Smooth muscle cell (in vitro differentiated cells): Measurements from ENCODE around the gene DNAJB13. TPM values are rescaled to one million over a fixed set of nuclear protein-coding genes. Genes with fewer than 3 reads are reported as not detected.

Experiments
- DNase-seq: peaks from one replicate; lab custom pipeline; 2025; ENCODE audit not compliant: unreplicated experiment; lab: John Stamatoyannopoulos, UW
- H2AFZ ChIP-seq: fragments of 200-600 bp; sonication (generic); 2 replicates; pipeline ENCODE4 v1.6.0; 2016; ENCODE audit warnings: antibody characterized with exemption, low read depth, mild to moderate bottlenecking
- H3F3A ChIP-seq: fragments of 200-600 bp; sonication (generic); 2 replicates; pipeline ENCODE4 v1.6.0; 2017; ENCODE audit warnings: antibody characterized with exemption, low read depth
- H3K27ac ChIP-seq: fragments of 200-600 bp; sonication (generic); 2 replicates; pipeline ENCODE4 v1.5.1; 2016; ENCODE audit warnings: low read depth, mild to moderate bottlenecking
- H3K27me3 ChIP-seq: fragments of 200-600 bp; sonication (generic); 2 replicates; pipeline ENCODE4 v1.6.1; 2016; ENCODE audit warnings: low read depth, mild to moderate bottlenecking
- H3K36me3 ChIP-seq: fragments of 200-600 bp; sonication (generic); 2 replicates; pipeline ENCODE4 v1.5.1; 2016; ENCODE audit warnings: low read depth
- H3K4me1 ChIP-seq: fragments of 200-600 bp; sonication (generic); 2 replicates; pipeline ENCODE4 v1.5.1; 2016; ENCODE audit warnings: low read depth
- H3K4me2 ChIP-seq: fragments of 200-600 bp; sonication (generic); 2 replicates; pipeline ENCODE4 v1.6.0; 2016; ENCODE audit warnings: mild to moderate bottlenecking
- H3K4me3 ChIP-seq: fragments of 200-600 bp; sonication (generic); 2 replicates; pipeline ENCODE4 v1.5.1; 2016; ENCODE audit warnings: mild to moderate bottlenecking
- H3K79me2 ChIP-seq: fragments of 200-600 bp; sonication (generic); 2 replicates; pipeline ENCODE4 v1.6.0; 2016; ENCODE audit warnings: low read depth, mild to moderate bottlenecking
- H3K9ac ChIP-seq: fragments of 200-600 bp; sonication (generic); 2 replicates; pipeline ENCODE4 v1.6.0; 2016; ENCODE audit warnings: low read depth
- H3K9me3 ChIP-seq: fragments of 200-600 bp; sonication (generic); replicated peaks from 2 replicates; pipeline ENCODE4 v1.5.1; 2016; ENCODE audit warnings: low read depth
- H4K20me1 ChIP-seq: fragments of 200-600 bp; sonication (generic); 2 replicates; pipeline ENCODE4 v1.6.0; 2016; ENCODE audit warnings: low read depth
- CTCF ChIP-seq: fragments of 200-600 bp; sonication (generic); IDR thresholded peaks from 2 replicates; pipeline ENCODE4 v1.5.1; 2017; ENCODE audit warnings: borderline replicate concordance, mild to moderate bottlenecking, antibody characterized with exemption; ENCODE audit not compliant: insufficient read depth, poor library complexity, severe bottlenecking
- WGBS: methylation state at CpG from one replicate; pipeline ENCODE4 v1.1.7; 2016; ENCODE audit warnings: low lambda C conversion rate; 5-methylcytosine and 5-hydroxymethylcytosine counted together
- polyA plus RNA-seq: library from polyadenylated mRNA; unstranded; fragments of >200 nt; fragmentation: Nextera tagmentation; extraction: Ambion mirVana; gene quantifications from 2 replicates; pipeline ENCODE4 v1.2.1, GENCODE V29; 2016
- total RNA-seq: library from RNA; depleted of rRNA; stranded (reverse); fragments of >200 nt; gene quantifications from 2 replicates; pipeline ENCODE4 v1.2.3, GENCODE V29; 2014

Gene DNAJB13
- total and polyA plus RNA-seq, 2 experiments from 2014 or later, result not detected

- no peaks in the 10 kb centered on the region for H3K27me3 ChIP-seq
- H3K4me3 ChIP-seq, result no peak overlapping the region
- H2AFZ ChIP-seq, result no peak overlapping the region
- H3K36me3 ChIP-seq, result no peaks in the 10 kb centered on the region
- TF ChIP-seq CTCF, result no peak
- H4K20me1 ChIP-seq, result no peaks in the 10 kb centered on the region
- no peaks in the 10 kb centered on the region for H3F3A ChIP-seq
- no peak overlapping the region for H3K9ac ChIP-seq
- H3K27ac ChIP-seq, result no peak overlapping the region
- H3K4me1 ChIP-seq, result no peaks in the 10 kb centered on the region
- DNase-seq, result no peak
- H3K79me2 ChIP-seq, result no peaks in the 10 kb centered on the region
- 96% methylated on average over 7 of the region's 7 CpGs for WGBS
- H3K9me3 ChIP-seq, result no peaks in the 10 kb centered on the region
- H3K4me2 ChIP-seq, result no peak overlapping the region
Measured at GRCh38 chr11:73951797-73952196, 971 bp downstream of the DNAJB13 start.

GRCh38 chr11:73956876-73957653, 6.2 kb downstream of the DNAJB13 start:
- H3K4me1 ChIP-seq, result no peaks in the 10 kb centered on the region
- H3K4me3 ChIP-seq, result no peak overlapping the region
- no peaks in the 10 kb centered on the region for H3K79me2 ChIP-seq
- no peak overlapping the region for H3K9ac ChIP-seq
- no peaks in the 10 kb centered on the region for H3K36me3 ChIP-seq
- H3F3A ChIP-seq, result no peaks in the 10 kb centered on the region
- H4K20me1 ChIP-seq, result no peaks in the 10 kb centered on the region
- H3K4me2 ChIP-seq, result no peak overlapping the region
- no peak overlapping the region for H3K27ac ChIP-seq
- no peak overlapping the region for H2AFZ ChIP-seq
- H3K27me3 ChIP-seq, result no peaks in the 10 kb centered on the region
- no peak for TF ChIP-seq CTCF
- 86% methylated on average over 28 of the region's 29 CpGs for WGBS
- DNase-seq, result no peak
- no peaks in the 10 kb centered on the region for H3K9me3 ChIP-seq

- no peak for TF ChIP-seq CTCF
- no peak overlapping the region for H3K4me3 ChIP-seq
- no peaks in the 10 kb centered on the region for H3K36me3 ChIP-seq
- no peaks in the 10 kb centered on the region for H3K27me3 ChIP-seq
- no peaks in the 10 kb centered on the region for H3F3A ChIP-seq
- DNase-seq, result no peak
- no peak overlapping the region for H3K27ac ChIP-seq
- no peak overlapping the region for H3K9ac ChIP-seq
- no peaks in the 10 kb centered on the region for H4K20me1 ChIP-seq
- no peak overlapping the region for H2AFZ ChIP-seq
- WGBS, result 89% methylated on average over 24 of the region's 25 CpGs
- no peaks in the 10 kb centered on the region for H3K79me2 ChIP-seq
- no peaks in the 10 kb centered on the region for H3K9me3 ChIP-seq
- H3K4me2 ChIP-seq, result no peak overlapping the region
- no peaks in the 10 kb centered on the region for H3K4me1 ChIP-seq
Measured at GRCh38 chr11:73957654-73958361, 7.0 kb downstream of the DNAJB13 start.
